Measurements from ENCODE around the gene SMAD3. TPM values are rescaled to one million over a fixed set of nuclear protein-coding genes. Genes with fewer than 3 reads are reported as not detected.

The SMAD3 gene
- total RNA-seq, 1 donor from 2014 or later: 12.5 TPM

DNA sequence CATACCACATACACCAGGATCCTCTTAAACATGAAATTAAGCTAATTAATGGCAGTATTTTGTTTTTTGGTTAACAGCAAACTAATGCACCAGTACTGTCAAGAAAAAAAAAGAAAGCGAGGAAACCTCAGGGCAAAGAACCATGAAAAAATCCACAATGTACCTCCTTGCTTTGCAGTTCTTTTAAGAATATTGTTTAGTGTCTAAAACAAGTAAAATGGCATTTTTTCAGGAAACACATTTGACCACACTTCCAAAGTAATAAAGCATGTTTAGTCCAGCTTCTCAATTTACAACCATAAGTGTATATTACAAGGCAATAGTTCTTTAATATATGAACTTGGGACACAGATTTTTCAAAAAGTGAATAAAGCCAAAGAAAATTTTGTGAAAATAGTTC is 162.4 kb downstream of the SMAD3 start:
- Mint-ChIP-seq H3K27ac (no peak overlapping the region), H3K4me3 (no peak overlapping the region), H3K36me3 (peaks cover 13% of the 10 kb centered on the region), H3K27me3 (ENCODE audit: insufficient read depth, low read depth) (no peaks in the 10 kb centered on the region), H3K9me3 (no peaks in the 10 kb centered on the region), H3K4me1 (no peaks in the 10 kb centered on the region)
- H3K36me3 ChIP-seq: peaks cover 6% of the 10 kb centered on the region
- no peak overlapping the region for H3K4me3 ChIP-seq
- H3K9ac ChIP-seq: no peak overlapping the region
- H3K4me2 ChIP-seq: no peak overlapping the region
- H3K27ac ChIP-seq: peak overlapping the region; percentile 4
- H3K9me3 ChIP-seq (ENCODE audit: low read depth): no peaks in the 10 kb centered on the region
- H3K4me1 ChIP-seq: no peaks in the 10 kb centered on the region
- H3F3A ChIP-seq (ENCODE audit: low read depth): peaks cover 4% of the 10 kb centered on the region
- H2AFZ ChIP-seq (replicated peaks): no peak overlapping the region
- H3K27me3 ChIP-seq: no peaks in the 10 kb centered on the region
- H3K79me2 ChIP-seq (ENCODE audit: low read depth): no peaks in the 10 kb centered on the region
- peaks cover 5% of the 10 kb centered on the region for H4K20me1 ChIP-seq (ENCODE audit: low read depth)
- TF ChIP-seq, protein P1, sequence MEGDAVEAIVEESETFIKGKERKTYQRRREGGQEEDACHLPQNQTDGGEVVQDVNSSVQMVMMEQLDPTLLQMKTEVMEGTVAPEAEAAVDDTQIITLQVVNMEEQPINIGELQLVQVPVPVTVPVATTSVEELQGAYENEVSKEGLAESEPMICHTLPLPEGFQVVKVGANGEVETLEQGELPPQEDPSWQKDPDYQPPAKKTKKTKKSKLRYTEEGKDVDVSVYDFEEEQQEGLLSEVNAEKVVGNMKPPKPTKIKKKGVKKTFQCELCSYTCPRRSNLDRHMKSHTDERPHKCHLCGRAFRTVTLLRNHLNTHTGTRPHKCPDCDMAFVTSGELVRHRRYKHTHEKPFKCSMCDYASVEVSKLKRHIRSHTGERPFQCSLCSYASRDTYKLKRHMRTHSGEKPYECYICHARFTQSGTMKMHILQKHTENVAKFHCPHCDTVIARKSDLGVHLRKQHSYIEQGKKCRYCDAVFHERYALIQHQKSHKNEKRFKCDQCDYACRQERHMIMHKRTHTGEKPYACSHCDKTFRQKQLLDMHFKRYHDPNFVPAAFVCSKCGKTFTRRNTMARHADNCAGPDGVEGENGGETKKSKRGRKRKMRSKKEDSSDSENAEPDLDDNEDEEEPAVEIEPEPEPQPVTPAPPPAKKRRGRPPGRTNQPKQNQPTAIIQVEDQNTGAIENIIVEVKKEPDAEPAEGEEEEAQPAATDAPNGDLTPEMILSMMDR (IDR thresholded peaks at IDR 0.05): no peak
- no peak for TF ChIP-seq EZH2phosphoT487 (IDR thresholded peaks at IDR 0.05)
- TF ChIP-seq EZH2 (IDR thresholded peaks at IDR 0.05): no peak
- no peak for DNase-seq (ENCODE audit: low spot score)

DNA sequence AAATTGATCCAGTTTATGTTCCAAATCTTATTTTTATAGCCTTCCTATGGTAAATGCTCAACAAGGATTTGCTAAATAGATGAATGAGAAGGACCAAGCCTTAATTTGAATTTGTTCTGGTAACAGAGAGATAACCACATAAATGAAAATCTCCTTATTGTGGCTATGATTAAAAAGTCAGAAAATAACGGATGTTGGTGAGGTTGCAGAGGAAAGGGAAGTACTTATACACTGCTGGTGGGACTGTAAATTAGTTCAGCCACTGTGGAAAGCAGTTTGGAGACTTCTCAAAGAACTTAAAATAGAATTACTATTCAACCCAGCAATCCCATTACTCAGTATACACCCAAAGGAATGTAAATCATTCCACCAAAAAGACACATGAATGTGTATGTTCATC is 162.9 kb downstream of the SMAD3 start:
- H3K4me3 ChIP-seq: no peak overlapping the region
- no peak overlapping the region for H3K9ac ChIP-seq
- no peaks in the 10 kb centered on the region for H3K9me3 ChIP-seq (ENCODE audit: low read depth)
- no peak overlapping the region for H3K4me2 ChIP-seq
- H3K4me3 Mint-ChIP-seq: no peak overlapping the region
- H3K27me3 ChIP-seq: no peaks in the 10 kb centered on the region
- no peaks in the 10 kb centered on the region for H3K27me3 Mint-ChIP-seq (ENCODE audit: insufficient read depth, low read depth)
- no peaks in the 10 kb centered on the region for H3K4me1 Mint-ChIP-seq
- DNase-seq (ENCODE audit: low spot score): no peak
- no peaks in the 10 kb centered on the region for H3K79me2 ChIP-seq (ENCODE audit: low read depth)
- peaks cover 4% of the 10 kb centered on the region for H3F3A ChIP-seq (ENCODE audit: low read depth)
- H3K4me1 ChIP-seq: no peaks in the 10 kb centered on the region
- no peaks in the 10 kb centered on the region for H3K9me3 Mint-ChIP-seq
- no peak overlapping the region for H3K27ac Mint-ChIP-seq
- TF ChIP-seq EZH2phosphoT487 (IDR thresholded peaks at IDR 0.05) (no peak), EZH2 (IDR thresholded peaks at IDR 0.05) (no peak)
- TF ChIP-seq, protein P1 (IDR thresholded peaks at IDR 0.05): no peak
- peaks cover 17% of the 10 kb centered on the region for H3K36me3 Mint-ChIP-seq
- H3K36me3 ChIP-seq: peaks cover 6% of the 10 kb centered on the region
- H3K27ac ChIP-seq: no peak overlapping the region
- peaks cover 5% of the 10 kb centered on the region for H4K20me1 ChIP-seq (ENCODE audit: low read depth)
- no peak overlapping the region for H2AFZ ChIP-seq (replicated peaks)

DNA sequence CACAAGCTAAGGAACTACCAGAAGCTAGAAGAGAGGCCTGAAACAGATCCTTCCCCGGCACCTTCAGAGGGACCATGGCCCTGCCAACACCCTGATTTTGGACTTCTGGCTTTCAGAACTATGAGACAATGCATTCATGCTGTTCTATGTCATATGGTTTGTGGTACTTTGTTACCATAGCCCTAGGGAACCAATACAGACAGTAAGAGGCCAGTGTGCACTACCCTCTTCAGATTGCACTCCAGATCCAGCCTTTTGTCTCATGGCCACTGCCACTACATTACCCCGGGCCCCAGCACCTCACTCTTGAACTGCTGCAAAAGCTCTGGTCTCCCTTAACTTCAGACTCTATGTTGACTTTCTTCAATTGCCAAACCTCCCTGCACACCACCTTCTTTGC is 165.1 kb downstream of the SMAD3 start:
- Histone ChIP-seq H3F3A (ENCODE audit: low read depth) (peaks cover 4% of the 10 kb centered on the region), H3K9ac (no peak overlapping the region), H4K20me1 (ENCODE audit: low read depth) (peaks cover 5% of the 10 kb centered on the region), H3K4me3 (no peak overlapping the region), H3K9me3 (ENCODE audit: low read depth) (no peaks in the 10 kb centered on the region), H3K4me1 (no peaks in the 10 kb centered on the region), H3K4me2 (no peak overlapping the region), H3K36me3 (peaks cover 13% of the 10 kb centered on the region), H3K79me2 (ENCODE audit: low read depth) (no peaks in the 10 kb centered on the region), H2AFZ (replicated peaks) (no peak overlapping the region), H3K27ac (no peak overlapping the region), H3K27me3 (no peaks in the 10 kb centered on the region)
- Mint-ChIP-seq H3K27me3 (ENCODE audit: insufficient read depth, low read depth) (no peaks in the 10 kb centered on the region), H3K9me3 (no peaks in the 10 kb centered on the region), H3K27ac (no peak overlapping the region), H3K4me1 (no peaks in the 10 kb centered on the region), H3K4me3 (no peak overlapping the region), H3K36me3 (peaks cover 22% of the 10 kb centered on the region)
- no peak for TF ChIP-seq EZH2phosphoT487 (IDR thresholded peaks at IDR 0.05)
- TF ChIP-seq, protein P1 (IDR thresholded peaks at IDR 0.05): no peak
- DNase-seq (ENCODE audit: low spot score): no peak
